Measurements from ENCODE around the gene DNAJA3. TPM values are rescaled to one million over a fixed set of nuclear protein-coding genes. Genes with fewer than 3 reads are reported as not detected.

DNAJA3 gene
- total RNA-seq, 5 donors from 2014 or later (not counting 1 experiment from before 2014, with no cell fraction given), result 37.7 to 73.8 (median 65.7) TPM

GRCh38 chr16:4486126-4486893 is 60.6 kb downstream of the DNAJA3 start:
- no peaks in the 10 kb centered on the region for H3K9me3 ChIP-seq
- H3K4me1 ChIP-seq (ENCODE audit: control insufficient read depth in 1 of 2, extremely low read depth in 1 of 2, insufficient read depth in 2 of 2, low read length in 2 of 2), result peaks cover 53 to 61% of the 10 kb centered on the region in 2 experiments
- Mint-ChIP-seq H3K36me3 (peaks cover 44% of the 10 kb centered on the region), H3K4me3 (peak overlapping the region; percentile 0 to 70 (median 7)), H3K27me3 (no peaks in the 10 kb centered on the region), H3K9me3 (no peaks in the 10 kb centered on the region), H3K4me1 (peaks cover 76 to 80% (median 77%) of the 10 kb centered on the region in 3 donors), H3K27ac (peak overlapping the region; percentile 86 to 91)
- ChIA-PET POLR2A (interaction anchor here (0.5 to 1.1 kb wide), 3 partner anchors 9 to 81 kb away, joined by 3 to 10 read pairs (median 6); no protein-coding TSS in a partner anchor), CTCF (interaction anchor here in 1 of 2 donors (1.0 to 2.1 kb wide), 2 partner anchors 8 to 19 kb away, joined by 3 to 13 read pairs; no protein-coding TSS in a partner anchor)
- ATAC-seq (replicated peaks in 1 of 4) (no peak), DNase-seq (no peak)
- no peak overlapping the region for H3K4me3 ChIP-seq (ENCODE audit: control insufficient read depth in 1 of 2, extremely low read depth in 1 of 2, low read length in 1 of 2)
- H3K27me3 ChIP-seq (replicated peaks in 1 of 2; ENCODE audit: control insufficient read depth in 2 of 2, extremely low read depth in 1 of 2, insufficient read depth in 2 of 2, low read length in 1 of 2), result no peaks in the 10 kb centered on the region
- H3K27ac ChIP-seq (ENCODE audit: low read length), result peak overlapping the region; percentile 64
- H3K36me3 ChIP-seq (ENCODE audit: control insufficient read depth in 2 of 2, extremely low read depth in 1 of 2, insufficient read depth in 1 of 2, low read length in 1 of 2), result peaks cover 4 to 56% of the 10 kb centered on the region in 2 donors
- WGBS (ENCODE audit: insufficient coverage), result 50% methylated on average over 1 of the region's 3 CpGs

GRCh38 chr16:4487955-4488498 is 62.4 kb downstream of the DNAJA3 start:
- POLR2A ChIA-PET, result interaction anchor here (0.6 to 0.8 kb wide), 5 partner anchors 15 to 356 kb away, joined by 5 to 13 read pairs (median 7); no protein-coding TSS in a partner anchor
- no peaks in the 10 kb centered on the region for H3K27me3 ChIP-seq (replicated peaks in 1 of 2; ENCODE audit: control insufficient read depth in 2 of 2, extremely low read depth in 1 of 2, insufficient read depth in 2 of 2, low read length in 1 of 2)
- DNase-seq (peak in 2 of 35 experiments; percentile 11 to 47), ATAC-seq (replicated peaks in 1 of 4) (peak; percentile 23 to 60 (median 35))
- CTCF ChIA-PET, result interaction anchor here in 1 of 2 donors (0.9 to 2.1 kb wide), 4 partner anchors 10 to 51 kb away, joined by 3 to 13 read pairs (median 8); partner anchors contain the start of gene HMOX2
- H3K4me1 ChIP-seq (ENCODE audit: control insufficient read depth in 1 of 2, extremely low read depth in 1 of 2, insufficient read depth in 2 of 2, low read length in 2 of 2), result peaks cover 43 to 65% of the 10 kb centered on the region in 2 experiments
- no peak overlapping the region for H3K4me3 ChIP-seq (ENCODE audit: control insufficient read depth in 1 of 2, extremely low read depth in 1 of 2, low read length in 1 of 2)
- no CpG with 5 or more reads among the region's 5 CpGs for WGBS (ENCODE audit: insufficient coverage)
- no peaks in the 10 kb centered on the region for H3K9me3 Mint-ChIP-seq
- H3K4me1 Mint-ChIP-seq, result peaks cover 65 to 71% (median 70%) of the 10 kb centered on the region in 3 donors
- H3K4me3 Mint-ChIP-seq, result peak overlapping the region; percentile 68 to 75 (median 70)
- H3K27me3 Mint-ChIP-seq, result no peaks in the 10 kb centered on the region
- H3K36me3 ChIP-seq (ENCODE audit: control insufficient read depth in 2 of 2, extremely low read depth in 1 of 2, insufficient read depth in 1 of 2, low read length in 1 of 2), result peaks cover 4 to 47% of the 10 kb centered on the region in 2 donors
- H3K9me3 ChIP-seq, result no peaks in the 10 kb centered on the region
- H3K27ac Mint-ChIP-seq, result peak overlapping the region; percentile 94 to 95
- peaks cover 33% of the 10 kb centered on the region for H3K36me3 Mint-ChIP-seq
- H3K27ac ChIP-seq (ENCODE audit: low read length), result peak overlapping the region; percentile 92

GRCh38 chr16:4488499-4488967 is 62.9 kb downstream of the DNAJA3 start:
- H3K4me3 Mint-ChIP-seq, result peak overlapping the region; percentile 68 to 75 (median 70)
- peaks cover 4 to 42% of the 10 kb centered on the region in 2 donors for H3K36me3 ChIP-seq (ENCODE audit: control insufficient read depth in 2 of 2, extremely low read depth in 1 of 2, insufficient read depth in 1 of 2, low read length in 1 of 2)
- no peaks in the 10 kb centered on the region for H3K27me3 Mint-ChIP-seq
- no peaks in the 10 kb centered on the region for H3K9me3 Mint-ChIP-seq
- no peak overlapping the region for H3K4me3 ChIP-seq (ENCODE audit: control insufficient read depth in 1 of 2, extremely low read depth in 1 of 2, low read length in 1 of 2)
- ChIA-PET POLR2A (interaction anchor here (0.6 to 0.8 kb wide), 3 partner anchors 17 to 356 kb away, joined by 5 to 13 read pairs (median 13); no protein-coding TSS in a partner anchor), CTCF (interaction anchor here in 1 of 2 donors (0.9 to 2.1 kb wide), 5 partner anchors 11 to 50 kb away, joined by 3 to 13 read pairs (median 4); partner anchors contain the start of gene HMOX2)
- WGBS (ENCODE audit: insufficient coverage), result 0% methylated on average over 1 of the region's 1 CpG
- H3K4me1 Mint-ChIP-seq, result peaks cover 68 to 74% (median 72%) of the 10 kb centered on the region in 3 donors
- H3K36me3 Mint-ChIP-seq, result peaks cover 36% of the 10 kb centered on the region
- H3K9me3 ChIP-seq, result no peaks in the 10 kb centered on the region
- H3K4me1 ChIP-seq (ENCODE audit: control insufficient read depth in 1 of 2, extremely low read depth in 1 of 2, insufficient read depth in 2 of 2, low read length in 2 of 2), result peaks cover 43 to 70% of the 10 kb centered on the region in 2 experiments
- H3K27ac ChIP-seq (ENCODE audit: low read length), result peak overlapping the region; percentile 92
- no peaks in the 10 kb centered on the region for H3K27me3 ChIP-seq (replicated peaks in 1 of 2; ENCODE audit: control insufficient read depth in 2 of 2, extremely low read depth in 1 of 2, insufficient read depth in 2 of 2, low read length in 1 of 2)
- peak overlapping the region; percentile 94 to 95 for H3K27ac Mint-ChIP-seq
- peak; percentile 77 to 90 (median 87) for ATAC-seq (replicated peaks in 1 of 4)
- DNase-seq, result peak in 22 of 35 experiments; percentile 18 to 73 (median 42)

- no peak for DNase-seq
- no peaks in the 10 kb centered on the region for H3K9me3 ChIP-seq
- POLR2A ChIA-PET, result interaction anchor here (1.2 to 1.5 kb wide), 3 partner anchors 12 to 48 kb away, joined by 3 to 5 read pairs (median 3); no protein-coding TSS in a partner anchor
- WGBS (ENCODE audit: insufficient coverage), result no CpG with 5 or more reads among the region's 5 CpGs
- Mint-ChIP-seq H3K4me1 (peaks cover 73 to 78% (median 77%) of the 10 kb centered on the region in 3 donors), H3K27me3 (no peaks in the 10 kb centered on the region), H3K9me3 (no peaks in the 10 kb centered on the region), H3K27ac (peak overlapping the region; percentile 94 to 95), H3K4me3 (peak overlapping the region; percentile 68 to 75 (median 70)), H3K36me3 (peaks cover 37% of the 10 kb centered on the region)
- no peak overlapping the region for H3K4me3 ChIP-seq (ENCODE audit: control insufficient read depth in 1 of 2, extremely low read depth in 1 of 2, low read length in 1 of 2)
- H3K36me3 ChIP-seq (ENCODE audit: control insufficient read depth in 2 of 2, extremely low read depth in 1 of 2, insufficient read depth in 1 of 2, low read length in 1 of 2), result peaks cover 4 to 43% of the 10 kb centered on the region in 2 donors
- ATAC-seq (replicated peaks in 1 of 4), result no peak
- H3K27me3 ChIP-seq (replicated peaks in 1 of 2; ENCODE audit: control insufficient read depth in 2 of 2, extremely low read depth in 1 of 2, insufficient read depth in 2 of 2, low read length in 1 of 2), result no peaks in the 10 kb centered on the region
- CTCF ChIA-PET, result interaction anchor here in 1 of 2 donors (1.0 to 1.8 kb wide), 2 partner anchors 11 to 16 kb away, joined by 4 to 9 read pairs; no protein-coding TSS in a partner anchor
- peak overlapping the region; percentile 92 for H3K27ac ChIP-seq (ENCODE audit: low read length)
- peaks cover 43 to 73% of the 10 kb centered on the region in 2 experiments for H3K4me1 ChIP-seq (ENCODE audit: control insufficient read depth in 1 of 2, extremely low read depth in 1 of 2, insufficient read depth in 2 of 2, low read length in 2 of 2)
Observed at GRCh38 chr16:4489030-4489429, 63.4 kb downstream of the DNAJA3 start.

- ChIA-PET POLR2A (no interaction called here), CTCF (interaction anchor here in 1 of 2 donors (1.1 to 2.0 kb wide), 2 partner anchors 10 to 14 kb away, joined by 3 to 8 read pairs; no protein-coding TSS in a partner anchor)
- H3K27ac Mint-ChIP-seq, result peak overlapping the region; percentile 94 to 95
- H3K27ac ChIP-seq (ENCODE audit: low read length), result peak overlapping the region; percentile 52
- no peaks in the 10 kb centered on the region for H3K9me3 ChIP-seq
- no peak overlapping the region for H3K4me3 ChIP-seq (ENCODE audit: control insufficient read depth in 1 of 2, extremely low read depth in 1 of 2, low read length in 1 of 2)
- peaks cover 0 to 34% of the 10 kb centered on the region in 2 donors for H3K36me3 ChIP-seq (ENCODE audit: control insufficient read depth in 2 of 2, extremely low read depth in 1 of 2, insufficient read depth in 1 of 2, low read length in 1 of 2)
- peaks cover 78 to 88% (median 85%) of the 10 kb centered on the region in 3 donors for H3K4me1 Mint-ChIP-seq
- H3K4me1 ChIP-seq (ENCODE audit: control insufficient read depth in 1 of 2, extremely low read depth in 1 of 2, insufficient read depth in 2 of 2, low read length in 2 of 2), result peaks cover 41 to 83% of the 10 kb centered on the region in 2 experiments
- DNase-seq (no peak), ATAC-seq (replicated peaks in 1 of 4) (no peak)
- WGBS (ENCODE audit: insufficient coverage), result no CpG with 5 or more reads among the region's 4 CpGs
- no peaks in the 10 kb centered on the region for H3K9me3 Mint-ChIP-seq
- H3K27me3 Mint-ChIP-seq, result no peaks in the 10 kb centered on the region
- H3K4me3 Mint-ChIP-seq, result no peak overlapping the region
- no peaks in the 10 kb centered on the region for H3K27me3 ChIP-seq (replicated peaks in 1 of 2; ENCODE audit: control insufficient read depth in 2 of 2, extremely low read depth in 1 of 2, insufficient read depth in 2 of 2, low read length in 1 of 2)
- peaks cover 35% of the 10 kb centered on the region for H3K36me3 Mint-ChIP-seq
Observed at GRCh38 chr16:4491898-4492297, 66.2 kb downstream of the DNAJA3 start.

Measured in T-cell (primary cell).